GM19452 (cell line): ENCODE measurements around the gene UGT1A8.
"Not testable (repeated sequence)": the region's sequence is repeated elsewhere in the genome, so short reads cannot be mapped to it uniquely, and the experiment has no call there.

Source experiments
- ATAC-seq: cut with Tn5 transposase; IDR thresholded peaks from one replicate; pipeline ENCODE4 v1.9.1; 2021; ENCODE audit not compliant: unreplicated experiment

UGT1A8 gene

DNA sequence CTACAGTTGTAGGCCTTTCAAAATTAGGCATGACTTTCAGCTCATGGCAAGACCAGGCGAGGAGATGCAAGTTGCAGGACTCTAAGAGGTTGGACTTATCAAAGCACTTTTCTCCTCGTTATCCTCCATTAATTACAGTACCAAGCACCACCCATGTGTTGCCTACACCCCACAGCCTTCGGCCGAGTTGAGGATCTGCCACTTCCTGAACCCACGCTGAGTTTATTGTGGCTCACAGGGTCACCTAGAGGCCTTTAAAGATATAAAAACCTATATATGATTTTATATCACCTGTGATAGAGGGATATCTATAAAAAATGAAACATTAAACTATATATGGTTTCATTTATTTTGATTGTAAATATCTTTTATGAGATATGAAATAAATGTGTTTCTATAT is 21.4 kb downstream of the UGT1A8 start:
- no peak for ATAC-seq

DNA sequence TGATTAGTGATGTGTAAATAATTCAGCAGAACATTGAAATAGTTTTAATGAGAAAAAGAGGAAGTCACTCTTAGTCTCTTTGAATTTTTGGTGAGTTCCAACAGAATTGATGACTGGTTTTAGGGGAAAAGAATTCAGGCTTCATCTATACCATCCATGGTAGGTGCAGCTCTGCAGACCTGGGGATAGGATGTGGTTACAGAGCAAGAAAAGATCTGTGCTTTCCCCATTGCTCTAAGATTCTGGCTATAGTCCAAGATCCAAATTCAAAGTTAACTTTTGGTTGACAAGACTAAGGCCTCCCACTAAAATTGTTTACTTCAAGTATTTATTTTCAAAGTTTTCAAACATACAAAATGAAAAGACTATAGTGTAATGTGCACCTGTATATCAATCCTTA is 22.4 kb downstream of the UGT1A8 start:
- ATAC-seq, result no peak

DNA sequence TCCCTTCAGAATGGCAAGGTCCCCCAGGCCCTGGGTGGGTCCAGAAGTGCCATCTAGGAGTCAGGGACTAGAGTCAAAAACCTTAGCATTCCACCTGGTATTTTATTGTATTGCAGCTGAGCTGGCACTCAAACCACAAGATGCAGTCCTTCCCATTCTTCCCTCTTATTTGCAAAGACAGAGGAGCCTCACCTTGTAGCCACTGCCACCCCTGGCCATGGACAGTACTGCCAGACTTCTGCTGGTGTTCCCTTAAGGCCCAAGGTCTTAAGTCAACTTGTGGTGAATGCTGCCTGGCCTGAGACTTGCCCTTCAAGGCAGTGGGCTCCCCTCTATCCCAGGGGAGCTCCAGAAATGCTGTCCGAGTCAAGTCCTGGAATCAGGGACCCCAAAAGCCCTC is 25.7 kb downstream of the UGT1A8 start:
- ATAC-seq, result no peak

DNA sequence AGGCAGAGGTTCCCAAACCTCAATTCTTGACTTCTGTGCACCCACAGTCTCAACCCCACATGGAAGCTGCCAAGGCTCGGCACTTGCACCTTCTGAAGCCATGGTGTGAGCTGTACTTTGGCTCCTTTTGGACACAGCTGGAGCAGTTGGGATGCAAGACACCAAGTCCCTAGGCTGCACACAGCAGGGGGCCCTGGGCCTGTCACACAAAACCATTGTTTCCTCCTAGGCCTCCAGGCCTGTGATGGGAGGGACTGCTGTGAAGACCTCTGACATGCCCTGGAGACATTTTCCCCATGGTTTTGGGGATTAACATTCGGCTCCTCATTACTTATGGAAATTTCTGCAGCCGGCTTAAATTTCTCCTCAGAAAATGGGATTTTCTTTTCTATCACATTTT is 28.6 kb downstream of the UGT1A8 start:
- ATAC-seq, result not testable (repeated sequence)

DNA sequence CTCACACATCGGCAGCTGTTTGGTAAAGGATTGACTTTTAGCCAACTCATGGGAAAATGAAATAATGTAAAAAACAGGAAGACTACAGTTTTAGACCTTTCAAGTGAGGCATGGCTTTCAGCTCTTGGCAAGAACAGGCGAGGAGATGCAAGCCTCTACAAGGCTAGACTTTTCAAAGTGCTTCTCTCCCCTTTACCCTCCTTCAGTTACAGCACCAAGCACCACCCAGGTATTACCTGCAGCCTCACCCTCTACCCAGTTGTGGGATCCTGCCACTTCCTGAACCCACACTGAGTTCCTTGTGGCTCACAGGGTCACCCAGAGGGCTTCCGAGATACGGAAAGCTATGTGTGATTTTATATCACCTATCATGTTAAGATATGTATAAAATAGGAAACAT is 33.5 kb downstream of the UGT1A8 start:
- no peak for ATAC-seq

DNA sequence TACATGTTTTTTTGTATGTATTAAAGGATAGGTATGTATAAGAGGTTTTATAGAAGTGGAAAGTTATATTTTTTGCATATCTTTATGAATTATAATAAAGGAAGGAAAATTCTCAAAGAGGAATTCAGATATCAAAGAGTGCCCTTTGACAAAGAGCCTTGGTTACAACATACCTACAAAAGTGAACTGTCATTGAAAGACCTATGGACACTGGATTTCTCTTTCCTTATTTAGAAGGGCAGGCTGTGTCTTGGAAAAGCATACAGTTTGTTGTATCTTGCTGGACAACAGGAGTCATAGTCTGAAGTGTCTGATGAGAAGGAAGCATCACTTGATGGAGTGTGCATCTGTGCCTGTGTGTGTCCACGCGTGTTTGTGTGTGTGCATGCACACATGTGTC is 34.0 kb downstream of the UGT1A8 start:
- no peak for ATAC-seq

DNA sequence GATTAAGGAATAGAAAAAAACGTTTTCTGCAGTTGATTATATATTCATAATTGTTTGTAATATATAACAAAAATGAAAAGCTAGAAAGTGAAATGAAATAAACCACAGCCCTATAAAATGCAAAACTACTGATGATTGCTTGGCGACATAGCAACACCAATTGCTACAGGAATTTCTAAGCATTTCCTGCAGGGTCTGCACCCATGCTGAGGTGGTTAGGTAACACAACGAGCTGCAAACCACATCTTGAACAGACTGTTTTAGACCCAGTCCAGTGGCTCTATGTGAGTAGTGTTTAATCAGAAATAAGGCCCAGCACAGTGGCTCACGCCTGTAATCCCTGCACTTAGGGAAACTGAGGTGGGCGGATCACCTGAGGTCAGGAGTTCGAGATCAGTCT is 37.1 kb downstream of the UGT1A8 start:
- ATAC-seq, result no peak

DNA sequence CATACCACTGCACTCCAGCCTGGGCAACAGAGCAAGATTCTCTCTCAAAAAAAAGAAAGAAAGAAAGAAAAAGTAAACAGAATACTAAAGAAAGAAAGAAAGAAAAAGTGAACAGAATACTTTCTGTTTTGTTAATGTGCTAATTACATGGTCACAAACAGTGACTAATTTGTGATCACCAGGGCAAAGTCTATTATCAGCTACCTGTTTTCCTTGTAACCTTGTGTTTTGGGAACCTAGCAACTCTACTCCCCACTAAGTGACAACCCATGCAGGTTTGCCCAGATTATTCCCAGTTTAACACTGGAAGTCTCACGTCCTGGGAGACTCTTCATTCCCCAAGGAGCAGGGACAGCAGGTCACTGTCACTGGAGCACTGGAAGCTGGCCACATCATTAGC is 37.6 kb downstream of the UGT1A8 start:
- ATAC-seq, result no peak

DNA sequence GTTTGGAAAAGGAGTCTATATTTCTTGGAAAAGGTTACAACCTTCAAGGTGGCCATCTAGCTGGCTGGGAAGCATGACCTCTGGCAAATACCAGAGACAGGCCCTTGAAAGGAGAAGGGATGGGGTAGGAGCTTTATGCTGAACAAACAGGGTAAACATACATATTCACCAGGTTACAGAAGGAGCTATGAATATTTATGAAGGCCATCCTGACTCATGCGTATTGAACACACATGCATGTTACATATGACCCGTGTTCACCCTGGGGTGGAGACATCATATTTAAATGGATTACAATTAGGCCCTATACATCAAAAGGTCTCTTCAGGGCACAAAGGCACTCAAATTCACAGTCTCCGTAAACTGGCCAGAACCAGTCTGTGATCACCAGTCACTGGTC is 38.5 kb downstream of the UGT1A8 start:
- not testable (repeated sequence) for ATAC-seq

DNA sequence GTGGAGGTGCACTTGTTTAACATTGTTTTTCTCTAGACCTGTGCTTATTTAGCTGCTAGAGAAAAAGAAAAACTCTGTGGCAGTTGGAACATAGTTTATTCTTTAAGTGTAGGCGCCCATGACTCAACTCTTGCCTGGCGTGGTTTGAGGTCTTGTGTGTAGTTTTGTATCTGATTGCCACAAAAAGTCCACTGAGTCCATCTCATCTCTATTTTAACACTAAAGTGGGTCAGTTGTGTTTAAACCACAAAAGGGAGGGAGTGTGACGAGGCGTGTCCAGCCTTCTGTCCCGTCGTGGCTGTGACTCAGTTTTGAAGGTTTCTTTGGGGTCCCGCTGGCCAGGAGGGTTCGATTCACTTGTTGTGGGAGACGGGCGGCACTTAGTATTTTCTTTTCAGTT is 39.0 kb downstream of the UGT1A8 start:
- ATAC-seq, result no peak

DNA sequence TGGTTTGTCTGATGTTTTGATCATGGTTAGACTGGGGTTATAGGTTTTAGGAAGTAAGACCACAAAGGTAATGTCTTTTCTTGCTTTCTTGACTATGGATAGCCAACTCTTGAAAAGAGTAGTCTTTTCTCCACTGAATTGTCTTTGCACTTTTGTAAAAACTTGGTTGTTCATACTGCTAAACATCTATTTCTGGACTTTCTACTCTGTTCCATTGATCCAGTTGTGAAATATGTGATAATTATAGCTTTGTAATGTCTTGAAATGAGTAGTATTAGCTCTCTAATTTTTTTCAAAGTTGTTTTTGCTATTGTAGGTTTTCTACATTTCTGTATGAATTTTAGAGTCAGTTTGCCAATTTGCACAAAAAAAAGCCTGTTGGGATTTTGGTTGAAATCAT is 41.2 kb downstream of the UGT1A8 start:
- no peak for ATAC-seq

DNA sequence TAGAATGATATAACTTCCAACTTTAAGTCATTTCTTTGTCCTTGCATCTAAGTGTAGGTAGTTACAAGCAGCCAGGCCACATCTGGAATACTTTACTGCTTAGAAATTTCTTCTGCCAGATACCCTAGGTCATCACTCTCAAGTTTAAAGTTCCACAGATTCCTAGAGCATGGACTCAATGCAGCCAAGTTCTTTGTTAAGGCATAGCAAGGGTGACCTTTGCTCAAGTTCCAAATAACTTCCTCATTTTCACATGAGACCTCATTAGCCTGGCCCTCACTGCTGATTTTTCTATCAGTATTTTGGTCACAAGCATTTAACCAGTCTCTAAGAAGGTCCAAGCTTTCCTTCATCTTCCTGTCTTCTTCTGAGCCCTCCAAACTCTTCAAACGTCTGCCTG is 46.5 kb downstream of the UGT1A8 start:
- ATAC-seq, result no peak

DNA sequence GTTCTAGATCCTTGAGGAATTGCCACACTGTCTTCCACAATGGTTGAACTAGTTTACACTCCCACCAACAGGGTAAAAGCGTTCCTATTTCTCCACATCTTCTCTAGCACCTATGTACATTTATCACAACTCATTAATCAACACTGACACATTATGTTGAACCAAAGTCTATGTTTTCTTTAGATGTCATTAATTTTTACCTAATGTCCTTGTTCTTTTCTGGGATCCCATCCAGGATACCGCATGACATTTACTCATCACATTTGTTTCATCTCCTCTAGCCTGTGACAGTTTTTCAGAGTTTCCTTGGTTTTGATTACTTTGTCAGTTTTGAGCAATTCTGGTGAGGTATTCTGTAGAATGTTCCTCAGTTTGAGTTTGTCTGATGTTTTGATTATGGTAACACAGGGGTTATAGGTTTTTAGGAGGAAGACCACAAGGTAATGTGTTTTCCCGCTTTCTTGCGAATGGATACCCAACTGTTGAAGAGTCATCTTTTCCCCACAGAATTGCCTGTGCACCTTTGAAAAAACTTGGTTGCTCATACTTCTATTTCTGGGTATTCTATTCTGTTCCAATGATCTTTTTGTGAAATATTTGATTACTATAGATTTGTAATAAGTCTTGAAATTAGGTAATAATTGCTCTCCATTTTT is 51.3 kb downstream of the UGT1A8 start:
- no peak for ATAC-seq

DNA sequence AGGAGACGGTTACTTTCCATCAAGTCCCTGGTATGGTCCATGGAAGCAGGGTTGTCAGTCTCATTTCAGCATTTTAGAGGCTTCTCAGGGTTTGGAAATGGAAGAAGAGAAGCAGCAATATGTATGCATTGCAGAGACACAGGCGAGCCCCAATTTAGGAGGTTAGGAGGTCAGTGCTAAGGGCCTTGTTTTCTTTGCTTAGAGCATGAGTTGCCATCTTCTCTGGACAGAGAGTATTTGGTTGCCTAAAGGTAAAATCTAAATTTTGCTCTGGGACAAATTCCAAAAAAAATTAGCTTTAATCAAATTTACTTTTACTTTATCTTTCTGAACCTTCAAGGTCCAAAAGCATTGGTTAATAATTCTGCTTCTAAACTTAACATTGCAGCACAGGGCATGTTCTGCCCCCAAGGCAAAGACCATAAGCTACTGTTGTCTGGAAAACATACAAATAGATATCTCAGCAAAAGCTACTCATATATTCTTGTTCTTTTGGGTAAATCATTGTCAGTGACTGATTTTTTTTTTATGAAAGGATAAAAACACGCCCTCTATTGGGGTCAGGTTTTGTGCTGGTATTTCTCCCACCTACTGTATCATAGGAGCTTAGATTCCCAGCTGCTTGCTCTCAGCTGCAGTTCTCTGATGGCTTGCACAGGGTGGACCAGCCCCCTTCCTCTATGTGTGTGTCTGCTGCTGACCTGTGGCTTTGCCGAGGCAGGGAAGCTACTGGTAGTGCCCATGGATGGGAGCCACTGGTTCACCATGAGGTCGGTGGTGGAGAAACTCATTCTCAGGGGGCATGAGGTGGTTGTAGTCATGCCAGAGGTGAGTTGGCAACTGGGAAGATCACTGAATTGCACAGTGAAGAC is 54.1 kb downstream of the UGT1A8 start, which contains the start of gene UGT1A9:
UGT1A9 (plus strand) TSS at position 609 of the 872 bp plus-strand sequence; CDS start at position 646, 37 bp downstream.
- ATAC-seq, result no peak

DNA sequence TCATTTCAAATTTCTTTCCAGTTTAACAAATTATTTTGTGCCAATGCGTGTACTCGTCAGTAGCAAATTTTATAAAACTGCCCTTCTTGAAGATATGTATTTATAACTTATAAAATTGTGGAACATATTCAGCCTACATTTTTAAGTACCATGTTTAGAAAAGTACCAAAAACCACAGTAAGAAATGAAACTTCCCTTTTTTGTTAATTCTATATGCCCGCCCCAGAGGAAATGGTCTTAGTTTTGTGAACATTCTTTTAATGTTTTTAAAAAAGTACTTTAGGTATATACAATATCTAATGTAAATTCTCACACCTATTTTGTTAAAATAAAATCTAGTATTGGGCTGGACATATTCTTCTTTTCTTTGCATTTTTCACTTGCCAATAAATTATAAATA is 55.5 kb downstream of the UGT1A8 start:
- ATAC-seq, result no peak

DNA sequence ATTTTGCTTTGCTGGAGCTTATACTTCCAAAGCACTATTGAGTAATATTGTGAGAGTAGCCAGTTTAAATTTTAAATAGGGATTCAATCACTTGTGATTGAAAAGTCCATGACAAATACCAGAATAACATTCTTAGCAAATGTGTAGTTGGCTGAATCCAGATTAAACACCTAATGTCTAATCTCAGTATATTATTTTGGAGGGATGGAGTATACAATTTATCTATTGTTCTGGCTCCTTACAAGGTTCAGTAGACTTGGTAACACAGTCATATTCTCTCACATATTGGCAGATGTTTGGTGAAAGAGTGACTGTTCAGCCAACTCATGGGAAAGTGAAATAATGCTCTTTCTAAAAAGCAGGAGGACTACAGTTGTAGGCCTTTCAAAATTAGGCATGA is 56.5 kb downstream of the UGT1A8 start:
- no peak for ATAC-seq

DNA sequence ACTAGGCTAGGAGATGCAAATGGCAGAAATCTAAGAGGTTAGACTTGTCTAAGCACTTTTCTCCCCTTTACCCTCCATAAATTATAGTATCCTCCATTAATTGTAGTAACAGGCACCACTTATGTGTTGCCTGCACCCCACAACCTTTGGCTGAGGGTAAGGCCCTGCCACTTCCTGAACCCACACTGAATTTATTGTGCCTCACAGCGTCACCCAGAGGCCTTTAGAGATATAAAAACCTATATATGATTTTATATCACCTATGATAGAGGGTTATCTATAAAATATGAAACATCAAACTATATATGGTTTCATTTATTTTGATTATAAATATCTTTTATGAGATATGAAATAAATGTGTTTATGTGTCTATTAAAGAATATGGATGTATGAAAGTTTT is 56.9 kb downstream of the UGT1A8 start:
- no peak for ATAC-seq

DNA sequence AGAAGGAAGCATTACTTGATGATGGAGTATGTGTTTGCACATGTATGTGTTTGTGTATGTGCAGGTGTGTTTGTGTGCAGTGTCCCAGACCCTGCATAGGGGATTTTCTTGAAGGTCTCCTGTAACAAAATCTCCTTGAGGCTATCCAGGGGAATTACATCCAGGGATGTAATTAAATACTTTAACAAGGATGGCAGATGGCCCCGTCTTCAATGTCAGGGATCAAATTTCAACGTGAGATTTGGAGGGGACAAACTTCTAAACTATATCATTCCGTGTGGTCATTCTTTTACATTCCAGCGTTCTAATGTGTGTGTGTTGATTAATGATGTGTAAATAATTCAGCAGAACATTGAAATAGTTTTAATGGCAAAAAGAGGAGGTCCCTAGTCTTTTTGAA is 57.6 kb downstream of the UGT1A8 start:
- no peak for ATAC-seq

DNA sequence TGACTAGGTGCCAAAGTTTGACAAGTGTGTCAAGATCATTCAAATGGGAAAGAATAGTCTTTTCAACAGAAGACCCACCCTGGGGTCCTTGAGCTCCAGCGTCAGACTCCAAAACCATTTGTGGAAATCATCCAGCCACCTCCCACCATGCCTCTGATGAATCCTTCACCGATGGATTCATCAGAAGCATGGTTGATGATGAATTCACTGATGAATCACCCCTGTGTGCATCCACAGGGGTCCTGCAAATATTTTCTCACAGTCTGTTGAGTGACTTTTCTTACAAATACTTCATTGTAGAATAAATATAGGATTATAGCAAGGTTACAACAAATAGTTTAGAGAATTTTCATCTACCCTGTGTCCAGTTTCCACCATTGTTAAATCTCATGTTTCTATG is 58.6 kb downstream of the UGT1A8 start:
- ATAC-seq, result no peak

DNA sequence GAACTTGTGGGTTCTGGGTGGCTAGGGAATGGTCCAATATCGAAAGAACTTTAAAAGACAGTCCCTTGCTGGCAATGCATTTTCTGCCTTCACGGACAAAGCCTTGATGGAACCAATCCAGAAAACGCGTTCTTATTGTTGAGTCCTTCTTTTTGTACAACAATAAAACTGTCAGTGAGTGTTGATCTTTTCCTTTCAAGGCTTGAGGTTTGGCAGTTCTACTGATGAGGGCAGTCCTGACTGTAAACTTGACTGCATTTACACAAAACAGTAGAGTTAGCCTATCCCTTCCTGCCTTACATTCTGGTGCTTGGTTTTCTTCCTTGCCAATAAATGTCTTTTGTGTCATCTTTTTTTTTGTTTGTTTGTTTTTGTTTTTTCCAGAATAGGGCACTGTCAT is 61.8 kb downstream of the UGT1A8 start:
- ATAC-seq, result no peak

DNA sequence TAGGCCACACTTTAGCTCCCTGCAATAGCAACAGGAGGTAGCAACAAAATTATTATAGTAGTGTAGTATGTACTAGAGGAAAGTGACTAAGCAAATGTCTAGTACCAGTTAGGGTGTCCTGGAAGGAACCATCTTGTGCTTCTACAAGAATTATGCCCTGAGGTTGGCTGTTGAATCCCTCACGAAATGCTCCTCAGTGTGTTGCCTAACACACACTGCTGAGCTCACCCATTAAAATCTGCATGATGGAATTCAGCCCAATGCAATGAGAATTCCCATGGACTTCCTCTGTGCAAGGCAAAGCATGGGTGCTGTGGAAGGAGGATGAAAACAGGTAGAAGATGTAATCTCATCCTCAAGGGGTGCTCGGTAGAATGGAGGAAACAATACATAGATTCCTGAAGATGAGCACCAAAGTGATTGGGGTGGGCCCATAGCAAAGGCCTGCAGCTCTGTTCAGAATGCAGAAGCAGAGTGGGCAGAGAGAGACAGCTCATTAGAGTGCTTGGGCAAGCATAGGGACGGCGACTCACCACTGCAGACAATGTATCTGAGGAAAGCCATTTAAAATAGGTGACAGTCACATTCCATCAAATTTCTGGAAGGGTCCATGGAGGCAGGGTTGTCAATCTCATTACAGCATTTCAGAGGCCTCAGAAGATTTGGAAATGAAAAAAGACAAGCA is 63.1 kb downstream of the UGT1A8 start:
- no peak for ATAC-seq

DNA sequence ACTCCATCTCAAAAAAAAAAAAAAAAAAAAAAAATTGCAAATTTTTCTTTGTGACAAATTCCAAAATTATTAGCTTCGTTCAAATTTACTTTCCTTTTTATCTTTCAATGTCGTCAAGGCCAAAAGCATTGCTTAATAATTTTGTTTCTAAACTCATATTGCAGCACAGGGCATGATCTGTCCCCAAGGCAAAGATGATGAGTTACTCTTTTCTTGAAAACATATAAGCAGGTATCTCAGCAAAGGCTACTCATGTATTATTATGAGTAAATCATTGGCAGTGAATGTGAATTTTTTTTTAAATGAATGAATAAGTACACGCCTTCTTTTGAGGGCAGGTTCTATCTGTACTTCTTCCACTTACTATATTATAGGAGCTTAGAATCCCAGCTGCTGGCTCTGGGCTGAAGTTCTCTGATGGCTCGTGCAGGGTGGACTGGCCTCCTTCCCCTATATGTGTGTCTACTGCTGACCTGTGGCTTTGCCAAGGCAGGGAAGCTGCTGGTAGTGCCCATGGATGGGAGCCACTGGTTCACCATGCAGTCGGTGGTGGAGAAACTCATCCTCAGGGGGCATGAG is 64.2 kb downstream of the UGT1A8 start, which contains the start of gene UGT1A7:
UGT1A7 (plus strand) TSS at position 381 of the 579 bp plus-strand sequence; CDS start at position 418, 37 bp downstream.
- ATAC-seq, result no peak
